ENCODE results near the gene WWP2.

DNA sequence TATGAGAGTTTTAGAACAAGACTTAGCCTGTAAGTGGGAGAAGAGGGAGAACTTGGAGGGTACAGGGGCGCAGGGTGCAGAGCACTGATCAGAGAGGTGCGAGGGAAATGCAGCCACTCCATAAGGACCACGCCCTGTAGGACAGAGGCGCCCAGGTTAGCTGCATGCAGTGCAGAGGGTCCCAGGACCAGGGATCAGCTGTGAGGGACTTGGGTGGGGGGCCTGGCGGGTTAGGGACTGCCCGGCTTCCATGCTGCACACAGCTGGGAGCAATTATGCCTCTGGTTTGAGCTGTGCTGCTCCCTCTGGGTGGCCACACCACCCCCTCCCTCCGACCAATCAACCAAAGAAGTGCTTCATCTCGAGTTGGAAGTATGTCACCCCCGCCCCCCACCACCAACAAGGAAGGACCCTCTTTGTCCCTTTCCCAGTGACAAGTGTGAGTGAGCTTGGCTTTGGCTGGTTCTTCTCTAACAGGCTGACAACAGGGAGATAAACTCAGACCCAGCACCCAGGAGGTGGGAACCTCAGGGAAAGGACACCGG is 166.8 kb downstream of the WWP2 start:
- TF ChIP-seq, protein P1, sequence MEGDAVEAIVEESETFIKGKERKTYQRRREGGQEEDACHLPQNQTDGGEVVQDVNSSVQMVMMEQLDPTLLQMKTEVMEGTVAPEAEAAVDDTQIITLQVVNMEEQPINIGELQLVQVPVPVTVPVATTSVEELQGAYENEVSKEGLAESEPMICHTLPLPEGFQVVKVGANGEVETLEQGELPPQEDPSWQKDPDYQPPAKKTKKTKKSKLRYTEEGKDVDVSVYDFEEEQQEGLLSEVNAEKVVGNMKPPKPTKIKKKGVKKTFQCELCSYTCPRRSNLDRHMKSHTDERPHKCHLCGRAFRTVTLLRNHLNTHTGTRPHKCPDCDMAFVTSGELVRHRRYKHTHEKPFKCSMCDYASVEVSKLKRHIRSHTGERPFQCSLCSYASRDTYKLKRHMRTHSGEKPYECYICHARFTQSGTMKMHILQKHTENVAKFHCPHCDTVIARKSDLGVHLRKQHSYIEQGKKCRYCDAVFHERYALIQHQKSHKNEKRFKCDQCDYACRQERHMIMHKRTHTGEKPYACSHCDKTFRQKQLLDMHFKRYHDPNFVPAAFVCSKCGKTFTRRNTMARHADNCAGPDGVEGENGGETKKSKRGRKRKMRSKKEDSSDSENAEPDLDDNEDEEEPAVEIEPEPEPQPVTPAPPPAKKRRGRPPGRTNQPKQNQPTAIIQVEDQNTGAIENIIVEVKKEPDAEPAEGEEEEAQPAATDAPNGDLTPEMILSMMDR (optimal IDR thresholded peaks at IDR 0.05 in 1 of 3, IDR thresholded peaks at IDR 0.05 in 1 of 3, conservative IDR thresholded peaks at IDR 0.05 in 1 of 3; ENCODE audit: extremely low read depth in 1 of 3, insufficient read depth in 2 of 3, low read length in 3 of 3) = no peak
- TF ChIP-seq EZH2 (IDR thresholded peaks at IDR 0.05; ENCODE audit: low read length) = no peak

Data from keratinocyte (primary cell).